ENCODE results near the gene NT5C2.

GRCh38 chr10:103086799-103087198 is 106.3 kb downstream of the NT5C2 start:
- TF ChIP-seq, protein P1, sequence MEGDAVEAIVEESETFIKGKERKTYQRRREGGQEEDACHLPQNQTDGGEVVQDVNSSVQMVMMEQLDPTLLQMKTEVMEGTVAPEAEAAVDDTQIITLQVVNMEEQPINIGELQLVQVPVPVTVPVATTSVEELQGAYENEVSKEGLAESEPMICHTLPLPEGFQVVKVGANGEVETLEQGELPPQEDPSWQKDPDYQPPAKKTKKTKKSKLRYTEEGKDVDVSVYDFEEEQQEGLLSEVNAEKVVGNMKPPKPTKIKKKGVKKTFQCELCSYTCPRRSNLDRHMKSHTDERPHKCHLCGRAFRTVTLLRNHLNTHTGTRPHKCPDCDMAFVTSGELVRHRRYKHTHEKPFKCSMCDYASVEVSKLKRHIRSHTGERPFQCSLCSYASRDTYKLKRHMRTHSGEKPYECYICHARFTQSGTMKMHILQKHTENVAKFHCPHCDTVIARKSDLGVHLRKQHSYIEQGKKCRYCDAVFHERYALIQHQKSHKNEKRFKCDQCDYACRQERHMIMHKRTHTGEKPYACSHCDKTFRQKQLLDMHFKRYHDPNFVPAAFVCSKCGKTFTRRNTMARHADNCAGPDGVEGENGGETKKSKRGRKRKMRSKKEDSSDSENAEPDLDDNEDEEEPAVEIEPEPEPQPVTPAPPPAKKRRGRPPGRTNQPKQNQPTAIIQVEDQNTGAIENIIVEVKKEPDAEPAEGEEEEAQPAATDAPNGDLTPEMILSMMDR (optimal IDR thresholded peaks at IDR 0.05 in 1 of 3, IDR thresholded peaks at IDR 0.05 in 1 of 3, conservative IDR thresholded peaks at IDR 0.05 in 1 of 3; ENCODE audit: extremely low read depth in 1 of 3, insufficient read depth in 2 of 3, low read length in 3 of 3): no peak
- TF ChIP-seq EZH2 (IDR thresholded peaks at IDR 0.05; ENCODE audit: low read length): no peak

Measured in keratinocyte (primary cell).